LNCAP (cell line): Measurements from ENCODE around the gene KRTAP1-3.
"Not testable (repeated sequence)": the region's sequence is repeated elsewhere in the genome, so short reads cannot be mapped to it uniquely, and the experiment has no call there.

Experiments
- TF ChIP-seq, protein P1 (sequence below): fragments of 450-650 bp; IDR thresholded peaks from 2 replicates; pipeline ENCODE4 v1.5.1; 2017; ENCODE audit warnings: mild to moderate bottlenecking

Gene KRTAP1-3

GRCh38 chr17:41057547-41057946 lies 22.9 kb upstream of the KRTAP1-3 start:
- TF ChIP-seq, protein P1, sequence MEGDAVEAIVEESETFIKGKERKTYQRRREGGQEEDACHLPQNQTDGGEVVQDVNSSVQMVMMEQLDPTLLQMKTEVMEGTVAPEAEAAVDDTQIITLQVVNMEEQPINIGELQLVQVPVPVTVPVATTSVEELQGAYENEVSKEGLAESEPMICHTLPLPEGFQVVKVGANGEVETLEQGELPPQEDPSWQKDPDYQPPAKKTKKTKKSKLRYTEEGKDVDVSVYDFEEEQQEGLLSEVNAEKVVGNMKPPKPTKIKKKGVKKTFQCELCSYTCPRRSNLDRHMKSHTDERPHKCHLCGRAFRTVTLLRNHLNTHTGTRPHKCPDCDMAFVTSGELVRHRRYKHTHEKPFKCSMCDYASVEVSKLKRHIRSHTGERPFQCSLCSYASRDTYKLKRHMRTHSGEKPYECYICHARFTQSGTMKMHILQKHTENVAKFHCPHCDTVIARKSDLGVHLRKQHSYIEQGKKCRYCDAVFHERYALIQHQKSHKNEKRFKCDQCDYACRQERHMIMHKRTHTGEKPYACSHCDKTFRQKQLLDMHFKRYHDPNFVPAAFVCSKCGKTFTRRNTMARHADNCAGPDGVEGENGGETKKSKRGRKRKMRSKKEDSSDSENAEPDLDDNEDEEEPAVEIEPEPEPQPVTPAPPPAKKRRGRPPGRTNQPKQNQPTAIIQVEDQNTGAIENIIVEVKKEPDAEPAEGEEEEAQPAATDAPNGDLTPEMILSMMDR, result no peak

DNA sequence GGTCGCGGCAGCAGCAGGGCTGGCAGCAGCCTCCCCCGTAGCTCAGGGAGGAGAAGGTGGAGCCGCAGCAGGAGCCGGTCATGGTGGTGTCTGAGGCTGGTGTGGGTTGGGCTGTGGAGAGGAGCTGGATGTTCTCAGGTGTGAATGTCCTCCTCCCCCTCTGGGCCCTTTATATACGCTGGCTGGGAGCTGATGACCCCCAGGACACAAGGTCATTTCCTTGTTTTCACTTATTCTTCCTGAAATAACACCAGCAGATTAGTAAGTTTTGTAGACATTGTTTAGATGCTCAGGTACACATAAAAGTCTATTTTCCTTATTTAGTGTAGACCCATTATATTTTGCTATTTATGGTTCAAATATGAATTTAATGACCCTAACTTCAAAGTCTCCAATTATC lies 20.5 kb upstream of the KRTAP1-3 start, which contains the start of gene KRTAP2-2:
Gene KRTAP2-2 (minus strand): TSS at position 101 of the 400 bp plus-strand sequence. CDS start 19 bp downstream, at position 82.
- TF ChIP-seq, protein P1, result not testable (repeated sequence)

GRCh38 chr17:41054025-41054424 lies 19.4 kb upstream of the KRTAP1-3 start:
- TF ChIP-seq, protein P1, result no peak

- TF ChIP-seq, protein P1, result no peak
Observed at GRCh38 chr17:41052566-41052965, 17.9 kb upstream of the KRTAP1-3 start.

DNA sequence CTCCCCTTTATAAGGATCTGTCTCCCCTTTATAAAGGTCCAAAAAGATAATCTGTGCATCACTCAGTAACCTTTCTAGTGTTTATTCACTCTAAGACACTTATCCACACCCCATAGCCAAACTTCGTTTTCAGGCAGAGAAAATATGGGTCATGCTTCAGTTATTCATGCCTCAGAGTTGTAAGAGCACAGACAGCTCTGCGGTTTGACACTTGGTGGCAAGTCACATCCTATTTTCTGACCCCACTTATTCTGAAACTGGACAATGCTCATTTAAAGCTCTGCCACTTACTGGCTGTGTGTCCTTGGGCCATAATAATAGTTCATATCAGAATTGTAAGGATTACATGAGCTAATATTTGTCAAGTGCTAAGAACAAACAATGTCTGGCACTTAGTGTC lies 14.4 kb upstream of the KRTAP1-3 start:
- TF ChIP-seq, protein P1, result no peak

GRCh38 chr17:41048441-41048840 lies 13.8 kb upstream of the KRTAP1-3 start:
- TF ChIP-seq, protein P1, result no peak

DNA sequence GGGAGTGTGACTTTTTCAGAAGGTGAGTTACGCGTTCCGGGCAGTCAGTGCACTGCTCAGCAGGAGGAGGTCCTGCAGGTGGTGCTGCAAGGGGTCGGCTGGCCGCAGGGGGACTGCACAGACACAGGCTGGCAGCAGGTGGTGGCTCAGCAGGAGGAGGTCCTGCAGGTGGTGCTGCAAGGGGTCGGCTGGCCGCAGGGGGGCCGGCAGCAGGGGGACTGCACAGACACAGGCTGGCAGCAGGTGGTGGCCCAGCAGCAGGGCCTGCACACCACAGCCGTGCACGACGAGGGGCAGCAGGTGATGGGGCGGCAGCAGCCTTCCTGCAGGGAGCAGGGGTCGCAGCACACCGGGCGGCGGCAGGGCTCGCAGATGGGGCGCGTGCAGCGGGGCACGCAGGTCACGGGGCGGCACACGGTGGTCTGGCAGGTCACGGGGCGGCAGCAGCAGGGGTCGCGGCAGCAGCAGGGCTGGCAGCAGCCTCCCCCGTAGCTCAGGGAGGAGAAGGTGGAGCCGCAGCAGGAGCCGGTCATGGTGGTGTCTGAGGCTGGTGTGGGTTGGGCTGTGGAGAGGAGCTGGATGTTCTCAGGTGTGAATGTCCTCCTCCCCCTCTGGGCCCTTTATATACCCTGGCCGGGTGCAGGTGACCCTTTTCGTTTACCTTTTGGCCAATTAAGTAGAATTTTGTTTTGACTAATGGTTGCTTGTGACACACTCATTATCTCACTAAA lies 12.2 kb upstream of the KRTAP1-3 start, which contains the start of gene KRTAP2-1:
Gene KRTAP2-1 (minus strand): TSS at position 582 of the 731 bp plus-strand sequence. CDS start 49 bp downstream, at position 533.
- TF ChIP-seq, protein P1, result not testable (repeated sequence)
